ENCODE measurements around the gene TMTC1. TPM values are rescaled to one million over a fixed set of nuclear protein-coding genes. Genes with fewer than 3 reads are reported as not detected.
"Not testable (repeated sequence)": the region's sequence is repeated elsewhere in the genome, so short reads cannot be mapped to it uniquely, and the experiment has no call there.

Gene TMTC1
- total and polyA plus RNA-seq, 2 of the 8 experiments (the other 6 are each of a cell fraction or from before 2014, with no cell fraction given), result 15.4 to 20.8 TPM

DNA sequence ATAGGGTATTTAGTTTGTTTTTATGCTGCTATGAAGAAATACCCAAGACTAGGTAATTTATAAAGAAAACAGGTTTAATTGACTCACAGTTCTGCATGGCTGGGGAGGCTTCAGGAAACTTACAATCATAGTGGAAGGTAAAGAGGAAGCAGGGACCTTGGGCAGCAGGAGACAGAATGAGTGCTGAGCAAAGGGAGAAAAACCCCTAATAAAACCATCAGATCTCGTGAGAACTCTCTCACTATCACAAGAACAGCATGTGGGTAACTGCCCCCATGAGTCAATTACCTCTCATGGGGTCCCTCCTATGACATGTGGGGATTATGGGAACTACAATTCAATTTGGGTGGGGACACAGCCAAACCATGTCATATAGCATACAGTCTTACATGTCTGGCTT, 153.6 kb downstream of the TMTC1 start:
- H2BK12ac ChIP-seq (ENCODE audit: low read depth, low read length); H3K4me2 ChIP-seq (ENCODE audit: insufficient read depth in 1 of 2, low read depth in 2 of 2, low read length in 2 of 2); H4K91ac ChIP-seq (replicated peaks; ENCODE audit: insufficient read length, low read length); H3K23ac ChIP-seq (ENCODE audit: insufficient read length); H3K4ac ChIP-seq (replicated peaks; ENCODE audit: insufficient read length, low read depth, low read length); H3K18ac ChIP-seq (ENCODE audit: extremely low read depth, low read length); H2BK5ac ChIP-seq (ENCODE audit: low read depth, low read length); H3K14ac ChIP-seq (ENCODE audit: insufficient read length); H4K20me1 ChIP-seq (replicated peaks in 1 of 2; ENCODE audit: control insufficient read depth in 1 of 2, insufficient read depth in 2 of 2, low read length in 2 of 2); H3K4me1 ChIP-seq (replicated peaks in 1 of 4; ENCODE audit: control insufficient read depth in 3 of 4, insufficient read depth in 4 of 4, low read length in 3 of 4); CTCF ChIA-PET (ENCODE audit: partially characterized antibody); H3K79me2 ChIP-seq (ENCODE audit: control insufficient read depth in 1 of 2, insufficient read depth in 2 of 2, low read length in 2 of 2); H2BK15ac ChIP-seq (ENCODE audit: low read length); H3K79me1 ChIP-seq (ENCODE audit: low read depth, low read length); H3K56ac ChIP-seq (replicated peaks; ENCODE audit: insufficient read length, low read depth, low read length); H4K5ac ChIP-seq (ENCODE audit: insufficient read length, low read depth, low read length); H2AFZ ChIP-seq (ENCODE audit: low read length); FAIRE-seq; H3K9me3 ChIP-seq (ENCODE audit: insufficient read depth in 2 of 2, low read depth in 1 of 2, low read length in 1 of 2); DNase-seq (ENCODE audit: low read depth in 1 of 2, low spot score in 2 of 2); H3K27me3 ChIP-seq (replicated peaks in 1 of 4; ENCODE audit: control insufficient read depth in 3 of 4, extremely low read depth in 1 of 4, insufficient read depth in 3 of 4, low read length in 3 of 4); H2AK5ac ChIP-seq (ENCODE audit: low read depth, low read length); H3K23me2 ChIP-seq (ENCODE audit: low read depth, low read length); POLR2A ChIA-PET (ENCODE audit: partially characterized antibody); H3K36me3 ChIP-seq (ENCODE audit: control insufficient read depth in 2 of 4, insufficient read depth in 4 of 4, low read length in 3 of 4); H3K9ac ChIP-seq (replicated peaks in 1 of 4; ENCODE audit: extremely low read depth in 1 of 4, low read depth in 3 of 4, low read length in 3 of 4); H2BK120ac ChIP-seq (replicated peaks; ENCODE audit: low read depth, low read length); H4K8ac ChIP-seq (ENCODE audit: extremely low read depth, insufficient read depth, low read length); H3K27ac ChIP-seq (ENCODE audit: low read depth, low read length); H2BK20ac ChIP-seq (ENCODE audit: low read length); H3K4me3 ChIP-seq (ENCODE audit: extremely low read depth in 1 of 4, insufficient read depth in 2 of 4, low read depth in 3 of 4, low read length in 4 of 4): not testable (repeated sequence)
- 83% methylated on average over 1 of the region's 1 CpG; no CpG with 5 or more reads in 1 of the 2 experiments for WGBS, 2 experiments (ENCODE audit: extremely low coverage in 1 of 2, insufficient coverage in 1 of 2, insufficient read length in 1 of 2, insufficient replicate concordance in 2 of 2, low coverage in 1 of 2, low lambda C conversion rate in 2 of 2, missing lambda C conversion rate in 1 of 2)
